IPS-NIHi11 (cell line): ENCODE data around the gene MYORG.
A peak's percentile ranks its signal among the peaks of the same experiment; 100 is the strongest.

Experiments used
- DNase-seq: peaks from one replicate; pipeline ENCODE4 v3.0.0; 2012; ENCODE audit warnings: mixed read lengths, low spot score

Gene MYORG

GRCh38 chr9:34376596-34377403, at the start of gene MYORG:
Gene MYORG (minus strand): TSS chr9:34376898. CDS start chr9:34372943, 3,955 bp downstream.
- peak; percentile 97 for DNase-seq

GRCh38 chr9:34419716-34420504, 43.2 kb upstream of the MYORG start:
- no peak for DNase-seq

- no peak for DNase-seq
These were observed 41.0 kb upstream of the MYORG start for GRCh38 chr9:34417734-34418133.

- DNase-seq: peak; percentile 84
These were observed 36.6 kb upstream of the MYORG start for GRCh38 chr9:34413231-34413852.

GRCh38 chr9:34412336-34412735, 35.6 kb upstream of the MYORG start:
- no peak for DNase-seq

- no peak for DNase-seq
These were observed 32.5 kb upstream of the MYORG start for GRCh38 chr9:34409154-34409553.

- no peak for DNase-seq
These were observed 31.5 kb upstream of the MYORG start for GRCh38 chr9:34408173-34408572.

- no peak for DNase-seq
These were observed 29.5 kb upstream of the MYORG start for GRCh38 chr9:34406219-34406618.

- DNase-seq: no peak
These were observed 29.0 kb upstream of the MYORG start for GRCh38 chr9:34405719-34406118.

GRCh38 chr9:34403554-34404380, 27.1 kb upstream of the MYORG start:
- peak; percentile 79 for DNase-seq

GRCh38 chr9:34400686-34401602, 24.2 kb upstream of the MYORG start:
- no peak for DNase-seq

GRCh38 chr9:34400275-34400674, 23.6 kb upstream of the MYORG start:
- DNase-seq: peak; percentile 65

GRCh38 chr9:34399729-34400128, 23.0 kb upstream of the MYORG start:
- DNase-seq: no peak

GRCh38 chr9:34398875-34399274, 22.2 kb upstream of the MYORG start:
- DNase-seq: no peak

GRCh38 chr9:34396276-34397214, 19.8 kb upstream of the MYORG start:
- no peak for DNase-seq

- DNase-seq: no peak
These were observed 15.8 kb upstream of the MYORG start for GRCh38 chr9:34392511-34392910.

GRCh38 chr9:34387239-34387638, 10.5 kb upstream of the MYORG start:
- no peak for DNase-seq

- no peak for DNase-seq
These were observed 10.0 kb upstream of the MYORG start for GRCh38 chr9:34386656-34387055.

GRCh38 chr9:34385561-34386230, 9.0 kb upstream of the MYORG start:
- DNase-seq: no peak
